ENCODE results near the gene RAB27B.

GRCh38 chr18:54824761-54825160 is 3.5 kb upstream of the RAB27B start:
- no peak for TF ChIP-seq CTCF (IDR thresholded peaks at IDR 0.05; ENCODE audit: low read length)
- no peak for TF ChIP-seq EZH2 (IDR thresholded peaks at IDR 0.05; ENCODE audit: borderline replicate concordance, low read length)
